ENCODE measurements around the gene FUT3.
"Not testable (repeated sequence)": the region's sequence is repeated elsewhere in the genome, so short reads cannot be mapped to it uniquely, and the experiment has no call there.

FUT3 gene

GRCh38 chr19:5863030-5863665, 11.9 kb upstream of the FUT3 start:
- Histone ChIP-seq H3K27ac (no peak overlapping the region), H3K9ac (no peak overlapping the region), H3K4me3 (IDR thresholded peaks at IDR 0.05; ENCODE audit: insufficient read depth, low read depth, low read length) (no peak overlapping the region), H4K20me1 (ENCODE audit: insufficient read depth) (no peaks in the 10 kb centered on the region), H2AFZ (ENCODE audit: low read depth) (no peak overlapping the region), H3K4me1 (ENCODE audit: low read depth, poor library complexity, severe bottlenecking) (no peaks in the 10 kb centered on the region), H3K79me2 (ENCODE audit: insufficient read depth, low read depth) (no peaks in the 10 kb centered on the region), H3K4me2 (no peak overlapping the region), H3K36me3 (ENCODE audit: insufficient read depth) (no peaks in the 10 kb centered on the region), H3K27me3 (ENCODE audit: insufficient read depth, low read depth) (peaks cover 23% of the 10 kb centered on the region; the same call in 1 of the 2 replicates)
- TF ChIP-seq, protein P1, sequence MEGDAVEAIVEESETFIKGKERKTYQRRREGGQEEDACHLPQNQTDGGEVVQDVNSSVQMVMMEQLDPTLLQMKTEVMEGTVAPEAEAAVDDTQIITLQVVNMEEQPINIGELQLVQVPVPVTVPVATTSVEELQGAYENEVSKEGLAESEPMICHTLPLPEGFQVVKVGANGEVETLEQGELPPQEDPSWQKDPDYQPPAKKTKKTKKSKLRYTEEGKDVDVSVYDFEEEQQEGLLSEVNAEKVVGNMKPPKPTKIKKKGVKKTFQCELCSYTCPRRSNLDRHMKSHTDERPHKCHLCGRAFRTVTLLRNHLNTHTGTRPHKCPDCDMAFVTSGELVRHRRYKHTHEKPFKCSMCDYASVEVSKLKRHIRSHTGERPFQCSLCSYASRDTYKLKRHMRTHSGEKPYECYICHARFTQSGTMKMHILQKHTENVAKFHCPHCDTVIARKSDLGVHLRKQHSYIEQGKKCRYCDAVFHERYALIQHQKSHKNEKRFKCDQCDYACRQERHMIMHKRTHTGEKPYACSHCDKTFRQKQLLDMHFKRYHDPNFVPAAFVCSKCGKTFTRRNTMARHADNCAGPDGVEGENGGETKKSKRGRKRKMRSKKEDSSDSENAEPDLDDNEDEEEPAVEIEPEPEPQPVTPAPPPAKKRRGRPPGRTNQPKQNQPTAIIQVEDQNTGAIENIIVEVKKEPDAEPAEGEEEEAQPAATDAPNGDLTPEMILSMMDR (conservative IDR thresholded peaks at IDR 0.05; ENCODE audit: low read depth, low read length): no peak

DNA sequence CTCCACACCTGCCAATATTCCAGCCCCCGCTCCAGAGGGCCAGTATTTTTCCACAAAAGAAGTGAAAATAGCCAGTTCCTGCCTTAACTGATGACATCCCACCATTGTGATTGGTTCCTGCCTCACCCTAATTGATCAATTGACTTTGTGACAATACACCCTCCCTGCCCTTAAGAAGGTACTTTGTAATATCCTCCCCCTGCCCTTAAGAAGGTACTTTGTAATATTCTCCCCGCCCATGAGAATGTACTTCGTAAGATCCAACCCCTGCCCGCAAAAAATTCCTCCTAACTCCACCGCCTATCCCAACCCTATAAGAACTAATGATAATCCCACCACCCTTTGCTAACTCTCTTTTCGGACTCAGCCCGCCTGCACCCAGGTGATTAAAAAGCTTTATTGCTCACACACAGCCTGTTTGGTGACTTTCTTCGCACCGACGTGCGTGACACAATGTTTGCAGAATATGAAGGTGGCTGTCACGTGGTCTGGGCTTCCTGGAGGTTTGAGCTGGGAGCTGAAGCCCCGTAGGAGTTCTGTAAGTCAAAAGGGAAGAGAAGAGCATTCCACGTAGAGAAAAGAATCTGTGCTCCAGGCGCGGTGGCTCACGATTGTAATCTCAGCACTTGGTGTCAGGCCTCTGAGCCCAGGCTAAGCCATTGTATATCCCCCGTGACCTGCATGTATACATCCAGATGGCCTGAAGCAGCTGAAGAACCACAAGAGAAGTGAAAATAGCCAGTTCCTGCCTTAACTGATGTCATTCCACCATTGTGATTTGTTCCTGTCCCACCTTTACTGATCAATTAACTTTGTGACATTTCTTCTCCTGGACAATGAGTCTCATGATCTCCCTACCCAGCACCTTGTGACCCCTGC, 6.2 kb upstream of the FUT3 start:
- Histone ChIP-seq H3K4me1 (ENCODE audit: low read depth, poor library complexity, severe bottlenecking) (no peaks in the 10 kb centered on the region), H3K4me2 (no peak overlapping the region)
- TF ChIP-seq, protein P1 (conservative IDR thresholded peaks at IDR 0.05; ENCODE audit: low read depth, low read length): no peak

DNA sequence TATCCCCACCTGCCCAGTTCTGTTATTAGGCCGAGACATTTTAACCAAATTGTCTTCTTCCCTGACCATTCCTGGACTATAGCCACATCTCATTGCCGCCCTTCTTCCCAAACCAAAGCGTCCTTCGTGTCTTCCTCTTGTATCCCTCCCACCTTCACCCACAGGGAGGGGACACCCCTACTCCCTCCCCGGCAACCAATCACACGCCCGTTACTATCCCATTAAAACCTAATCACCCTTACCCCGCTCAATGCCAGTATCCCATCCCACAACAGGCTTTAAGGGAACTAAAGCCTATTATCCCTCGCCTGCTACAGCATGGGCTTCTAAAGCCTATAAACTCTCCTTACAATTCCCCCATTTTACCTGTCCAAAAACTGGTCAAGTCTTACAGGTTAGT, 3.9 kb upstream of the FUT3 start:
- H2AFZ ChIP-seq (ENCODE audit: low read depth); H4K20me1 ChIP-seq (ENCODE audit: insufficient read depth); H3K4me1 ChIP-seq (ENCODE audit: low read depth, poor library complexity, severe bottlenecking); H3K4me2 ChIP-seq; H3K4me3 ChIP-seq (IDR thresholded peaks at IDR 0.05; ENCODE audit: insufficient read depth, low read depth, low read length); H3K9ac ChIP-seq; H3K36me3 ChIP-seq (ENCODE audit: insufficient read depth); H3K27ac ChIP-seq; H3K79me2 ChIP-seq (ENCODE audit: insufficient read depth, low read depth): not testable (repeated sequence)
- H3K27me3 ChIP-seq (ENCODE audit: insufficient read depth, low read depth): peaks cover 67% of the 10 kb centered on the region

More for the DNA sequence above, 6.2 kb upstream of the FUT3 start:
- Histone ChIP-seq H3K4me3 (IDR thresholded peaks at IDR 0.05; ENCODE audit: insufficient read depth, low read depth, low read length) (no peak overlapping the region), H4K20me1 (ENCODE audit: insufficient read depth) (no peaks in the 10 kb centered on the region), H3K27ac (no peak overlapping the region), H2AFZ (ENCODE audit: low read depth) (no peak overlapping the region), H3K36me3 (ENCODE audit: insufficient read depth) (no peaks in the 10 kb centered on the region), H3K9ac (no peak overlapping the region), H3K27me3 (ENCODE audit: insufficient read depth, low read depth) (peaks cover 61% of the 10 kb centered on the region), H3K79me2 (ENCODE audit: insufficient read depth, low read depth) (no peaks in the 10 kb centered on the region)

DNA sequence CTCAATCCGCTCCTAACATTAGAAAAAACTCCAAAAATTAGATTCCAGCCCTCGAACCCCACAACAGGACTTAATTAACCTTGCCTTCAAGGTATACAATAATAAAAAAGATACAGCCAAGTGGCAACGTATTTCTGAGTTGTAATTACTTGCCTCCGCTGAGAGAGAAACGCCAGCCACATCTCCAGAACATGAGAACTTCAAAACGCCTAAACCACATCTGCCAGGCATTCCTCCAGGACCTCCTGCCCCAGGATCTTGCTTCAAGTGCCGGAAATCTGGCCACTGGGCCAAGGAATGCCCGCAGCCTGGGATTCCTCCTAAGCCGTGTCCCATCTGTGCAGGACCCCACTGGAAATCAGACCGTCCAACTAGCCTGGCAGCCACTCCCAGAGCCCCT, 2.9 kb upstream of the FUT3 start:
- H3K4me3 ChIP-seq (IDR thresholded peaks at IDR 0.05; ENCODE audit: insufficient read depth, low read depth, low read length); H3K4me2 ChIP-seq; H3K27ac ChIP-seq; H2AFZ ChIP-seq (ENCODE audit: low read depth); H3K79me2 ChIP-seq (ENCODE audit: insufficient read depth, low read depth); H3K4me1 ChIP-seq (ENCODE audit: low read depth, poor library complexity, severe bottlenecking); H4K20me1 ChIP-seq (ENCODE audit: insufficient read depth); H3K9ac ChIP-seq; H3K36me3 ChIP-seq (ENCODE audit: insufficient read depth): not testable (repeated sequence)
- peaks cover 67% of the 10 kb centered on the region for H3K27me3 ChIP-seq (ENCODE audit: insufficient read depth, low read depth)

- H3K4me3 ChIP-seq (IDR thresholded peaks at IDR 0.05; ENCODE audit: insufficient read depth, low read depth, low read length): no peak overlapping the region
- TF ChIP-seq, protein P1 (conservative IDR thresholded peaks at IDR 0.05; ENCODE audit: low read depth, low read length): no peak
- no peaks in the 10 kb centered on the region for H4K20me1 ChIP-seq (ENCODE audit: insufficient read depth)
- H3K79me2 ChIP-seq (ENCODE audit: insufficient read depth, low read depth): no peaks in the 10 kb centered on the region
- no peak overlapping the region for H3K27ac ChIP-seq
- peaks cover 67% of the 10 kb centered on the region for H3K27me3 ChIP-seq (ENCODE audit: insufficient read depth, low read depth)
- H3K9ac ChIP-seq: no peak overlapping the region
- no peaks in the 10 kb centered on the region for H3K36me3 ChIP-seq (ENCODE audit: insufficient read depth)
- H3K4me2 ChIP-seq: no peak overlapping the region
- no peaks in the 10 kb centered on the region for H3K4me1 ChIP-seq (ENCODE audit: low read depth, poor library complexity, severe bottlenecking)
- H2AFZ ChIP-seq (ENCODE audit: low read depth): no peak overlapping the region
Measured at GRCh38 chr19:5850743-5851293, 431 bp downstream of the FUT3 start.
